ENCODE results near the gene CCDC88B. TPM values are rescaled to one million over a fixed set of nuclear protein-coding genes. Genes with fewer than 3 reads are reported as not detected.

Gene CCDC88B
- total RNA-seq, 4 donors from 2014 or later: 7.0 to 12.5 (median 8.2) TPM

GRCh38 chr11:64316672-64317324 lies 23.2 kb upstream of the CCDC88B start:
- intact Hi-C loops (cut with DNase I): no loop called here
- TF ChIP-seq POLR2AphosphoS5 (IDR thresholded peaks at IDR 0.05): no peak
- TF ChIP-seq POLR2A (IDR thresholded peaks at IDR 0.05; ENCODE audit: low read depth): no peak
- no peak for TF ChIP-seq CTCF (IDR thresholded peaks at IDR 0.05)
- TF ChIP-seq EP300 (IDR thresholded peaks at IDR 0.05): no peak
- H3K9me3 ChIP-seq: no peaks in the 10 kb centered on the region
- H3K27ac ChIP-seq (replicated peaks in 1 of 4): peak overlapping the region; percentile 94 to 99 (median 96)
- peaks cover 18 to 49% (median 47%) of the 10 kb centered on the region in 4 donors for H3K36me3 ChIP-seq
- WGBS: 21% methylated on average over 12 of the region's 32 CpGs
- peaks cover 27 to 59% (median 42%) of the 10 kb centered on the region in 4 donors for H3K4me1 ChIP-seq
- H3K27me3 ChIP-seq: no peaks in the 10 kb centered on the region
- DNase-seq (ENCODE audit: extremely low spot score): no peak
- peak overlapping the region; percentile 79 to 95 (median 82) for H3K4me3 ChIP-seq

GRCh38 chr11:64317325-64317960 lies 22.6 kb upstream of the CCDC88B start, which contains the start of gene TRMT112:
TRMT112 (minus strand) TSS chr11:64317559; CDS start chr11:64317526, 33 bp downstream.
- peaks cover 18 to 55% (median 53%) of the 10 kb centered on the region in 4 donors for H3K36me3 ChIP-seq
- H3K9me3 ChIP-seq: no peaks in the 10 kb centered on the region
- H3K4me1 ChIP-seq: peaks cover 25 to 56% (median 40%) of the 10 kb centered on the region in 4 donors
- no peak for TF ChIP-seq CTCF (IDR thresholded peaks at IDR 0.05)
- TF ChIP-seq POLR2A (IDR thresholded peaks at IDR 0.05; ENCODE audit: low read depth): peak; percentile 77
- peak; percentile 53 for TF ChIP-seq EP300 (IDR thresholded peaks at IDR 0.05)
- TF ChIP-seq POLR2AphosphoS5 (IDR thresholded peaks at IDR 0.05): peak; percentile 97
- intact Hi-C loops (cut with DNase I): no loop called here
- DNase-seq (ENCODE audit: extremely low spot score): peak; percentile 99
- H3K27ac ChIP-seq (replicated peaks in 1 of 4): peak within 1 kb of the TSS; percentile 94 to 99 (median 96)
- under 1% methylated on average over 39 of the region's 43 CpGs for WGBS
- peak within 1 kb of the TSS; percentile 79 to 95 (median 82) for H3K4me3 ChIP-seq
- no peaks in the 10 kb centered on the region for H3K27me3 ChIP-seq

- TF ChIP-seq POLR2AphosphoS5 (IDR thresholded peaks at IDR 0.05) (peak; percentile 94 to 95), POLR2A (IDR thresholded peaks at IDR 0.05; ENCODE audit: low read depth) (peak; percentile 82), EP300 (IDR thresholded peaks at IDR 0.05) (no peak), CTCF (IDR thresholded peaks at IDR 0.05) (peak; percentile 35 to 74 (median 44))
- Histone ChIP-seq H3K27me3 (no peaks in the 10 kb centered on the region), H3K27ac (replicated peaks in 1 of 4) (peak within 1 kb of the TSS; percentile 94 to 99 (median 96)), H3K4me1 (peaks cover 23 to 49% (median 34%) of the 10 kb centered on the region in 4 donors), H3K9me3 (no peaks in the 10 kb centered on the region), H3K36me3 (peaks cover 18 to 61% (median 59%) of the 10 kb centered on the region in 4 donors), H3K4me3 (peak within 1 kb of the TSS; percentile 79 to 95 (median 82))
- DNase-seq (ENCODE audit: extremely low spot score): peak; percentile 99
- 0% methylated on average over 24 of the region's 61 CpGs for WGBS
- intact Hi-C loops (cut with DNase I): no loop called here
Measured at GRCh38 chr11:64317961-64318765, 21.8 kb upstream of the CCDC88B start, which contains the start of gene PRDX5. PRDX5 (plus strand) TSS chr11:64318121; CDS start chr11:64318216, 95 bp downstream.

- Histone ChIP-seq H3K4me1 (peaks cover 17 to 41% (median 29%) of the 10 kb centered on the region in 4 donors), H3K9me3 (no peaks in the 10 kb centered on the region), H3K27me3 (no peaks in the 10 kb centered on the region), H3K27ac (replicated peaks in 1 of 4) (peak overlapping the region; percentile 94 to 99 (median 96)), H3K4me3 (peak overlapping the region; percentile 79 to 95 (median 82)), H3K36me3 (peaks cover 18 to 55% (median 54%) of the 10 kb centered on the region in 4 donors)
- 27% methylated on average over 19 of the region's 19 CpGs for WGBS
- intact Hi-C loops (cut with DNase I): no loop called here
- TF ChIP-seq EP300 (IDR thresholded peaks at IDR 0.05) (no peak), POLR2AphosphoS5 (IDR thresholded peaks at IDR 0.05) (no peak), POLR2A (IDR thresholded peaks at IDR 0.05; ENCODE audit: low read depth) (no peak), CTCF (IDR thresholded peaks at IDR 0.05) (no peak)
- no peak for DNase-seq (ENCODE audit: extremely low spot score)
Measured at GRCh38 chr11:64318766-64319761, 20.9 kb upstream of the CCDC88B start.

Data from esophagus muscularis mucosa (tissue), 4 donors.